ENCODE results near the gene CTPS1.

CTPS1 gene

GRCh38 chr1:40998668-40999067, 19.2 kb downstream of the CTPS1 start:
- no peak for DNase-seq

- no peak for DNase-seq
Measured at GRCh38 chr1:41003127-41003639, 23.7 kb downstream of the CTPS1 start.

GRCh38 chr1:41003640-41004220, 24.2 kb downstream of the CTPS1 start:
- DNase-seq, result peak; percentile 100

GRCh38 chr1:41005876-41006275, 26.4 kb downstream of the CTPS1 start:
- DNase-seq, result no peak

- no peak for DNase-seq
Measured at GRCh38 chr1:41006942-41007865, 27.7 kb downstream of the CTPS1 start.

GRCh38 chr1:41009466-41009865, 30.0 kb downstream of the CTPS1 start:
- no peak for DNase-seq

- DNase-seq, result no peak
Measured at GRCh38 chr1:41010345-41010744, 30.8 kb downstream of the CTPS1 start.

GRCh38 chr1:41013024-41013423, 33.5 kb downstream of the CTPS1 start:
- no peak for DNase-seq

GRCh38 chr1:41013796-41014195, 34.3 kb downstream of the CTPS1 start:
- DNase-seq, result no peak

GRCh38 chr1:41014871-41015270, 35.4 kb downstream of the CTPS1 start:
- no peak for DNase-seq

GRCh38 chr1:41015281-41015896, 35.9 kb downstream of the CTPS1 start:
- no peak for DNase-seq

GRCh38 chr1:41015897-41016470, 36.5 kb downstream of the CTPS1 start:
- DNase-seq, result no peak

- no peak for DNase-seq
Measured at GRCh38 chr1:41017141-41018017, 37.9 kb downstream of the CTPS1 start.

- DNase-seq, result no peak
Measured at GRCh38 chr1:41018018-41018410, 38.5 kb downstream of the CTPS1 start.

GRCh38 chr1:41019353-41019745, 39.9 kb downstream of the CTPS1 start:
- DNase-seq, result no peak

- no peak for DNase-seq
Measured at GRCh38 chr1:41020109-41020576, 40.6 kb downstream of the CTPS1 start.

- DNase-seq, result no peak
Measured at GRCh38 chr1:41020654-41021053, 41.2 kb downstream of the CTPS1 start.

GRCh38 chr1:41021526-41022308, 42.2 kb downstream of the CTPS1 start, which contains the start of gene SLFNL1:
SLFNL1 (minus strand) TSS chr1:41021725; CDS start chr1:41020660, 1,065 bp downstream.
- DNase-seq, result peak; percentile 32

GRCh38 chr1:41022424-41022823, 42.9 kb downstream of the CTPS1 start:
- no peak for DNase-seq

- DNase-seq, result peak; percentile 41
Measured at GRCh38 chr1:41023279-41023990, 43.9 kb downstream of the CTPS1 start.
